H1 (cell line): ENCODE data around the gene CALCOCO2. TPM values are rescaled to one million over a fixed set of nuclear protein-coding genes. Genes with fewer than 3 reads are reported as not detected.

Source experiments
- CTCF ChIA-PET: fragments of 300-600 bp; sonication (Branson Sonifier 250); formaldehyde crosslinking; loops from one replicate; lab custom pipeline; 2021; ENCODE audit not compliant: partially characterized antibody; lab: Charles Lee
- POLR2A ChIA-PET: fragments of 300-600 bp; sonication (Branson Sonifier 250); formaldehyde crosslinking; loops from one replicate; lab custom pipeline; 2021; ENCODE audit warnings: inconsistent platforms; ENCODE audit not compliant: partially characterized antibody; lab: Charles Lee
- DNase-seq, 2 experiments: peaks; one replicate each; pipeline versions ENCODE4 v3.0.0 to v3.0.0-alpha.2; 2010 to 2022; ENCODE audit warnings: low spot score in 2 of 2, low read depth in 1 of 2, mixed read lengths in 1 of 2
- FAIRE-seq: peaks from 2 replicates; lab custom pipeline; 2011; peaks lifted over from hg19 to GRCh38; lab: Jason Lieb, UNC
- H2AFZ ChIP-seq: 2 replicates; pipeline ENCODE4 v1.8.1; 2012; ENCODE audit warnings: low read length, inconsistent platforms
- H2AK5ac ChIP-seq: 2 replicates; pipeline ENCODE4 v1.6.1; 2013; ENCODE audit warnings: low read depth, low read length
- H2BK120ac ChIP-seq: replicated peaks from 2 replicates; pipeline ENCODE3; 2013; ENCODE audit warnings: low read depth, low read length, inconsistent platforms
- H2BK12ac ChIP-seq: 2 replicates; pipeline ENCODE4 v1.6.1; 2013; ENCODE audit warnings: low read depth, low read length
- H2BK15ac ChIP-seq: 2 replicates; pipeline ENCODE4 v1.6.1; 2013; ENCODE audit warnings: low read length
- H2BK20ac ChIP-seq: 2 replicates; pipeline ENCODE4 v1.6.1; 2013; ENCODE audit warnings: low read length
- H2BK5ac ChIP-seq: 2 replicates; pipeline ENCODE4 v1.6.1; 2013; ENCODE audit warnings: low read depth, low read length
- H3K14ac ChIP-seq: 2 replicates; pipeline ENCODE4 v1.6.1; 2013; ENCODE audit warnings: inconsistent platforms; ENCODE audit not compliant: insufficient read length
- H3K18ac ChIP-seq: 2 replicates; pipeline ENCODE4 v1.6.1; 2013; ENCODE audit warnings: low read length; ENCODE audit errors: extremely low read depth
- H3K23ac ChIP-seq: 2 replicates; pipeline ENCODE4 v1.6.1; 2013; ENCODE audit warnings: inconsistent platforms; ENCODE audit not compliant: insufficient read length
- H3K23me2 ChIP-seq: 2 replicates; pipeline ENCODE4 v1.6.1; 2013; ENCODE audit warnings: low read depth, low read length
- H3K27ac ChIP-seq: 2 replicates; pipeline ENCODE4 v1.6.1; 2011; ENCODE audit warnings: low read depth, low read length, inconsistent platforms
- H3K27me3 ChIP-seq, 4 experiments: replicated peaks in 1 of 4; 1 replicate in 1 of 4; 2 replicates in 3 of 4; pipeline versions ENCODE4 v1.6.1 to v1.8.1; 2011 to 2013; ENCODE audit warnings: low read length in 3 of 4, mild to moderate bottlenecking in 3 of 4, inconsistent platforms in 2 of 4, mixed read lengths in 2 of 4, moderate library complexity in 1 of 4; ENCODE audit not compliant: control insufficient read depth in 3 of 4, insufficient read depth in 3 of 4; ENCODE audit errors: extremely low read depth in 1 of 4
- H3K36me3 ChIP-seq, 4 experiments: 2 replicates each; pipeline versions ENCODE4 v1.6.1 to v1.8.1; 2011 to 2013; ENCODE audit warnings: mild to moderate bottlenecking in 4 of 4, low read length in 3 of 4, moderate library complexity in 2 of 4, control low read depth in 1 of 4, inconsistent platforms in 1 of 4; ENCODE audit not compliant: insufficient read depth in 4 of 4, control insufficient read depth in 2 of 4
- H3K4ac ChIP-seq: replicated peaks from 2 replicates; pipeline ENCODE3; 2013; ENCODE audit warnings: low read length, low read depth, mixed read lengths, inconsistent platforms; ENCODE audit not compliant: insufficient read length
- H3K4me1 ChIP-seq, 4 experiments: replicated peaks in 1 of 4; 1 replicate in 1 of 4; 2 replicates in 3 of 4; pipeline versions ENCODE4 v1.6.1 to v1.8.1; 2011 to 2013; ENCODE audit warnings: low read length in 3 of 4, inconsistent platforms in 2 of 4, mixed read lengths in 1 of 4; ENCODE audit not compliant: insufficient read depth in 4 of 4, control insufficient read depth in 3 of 4
- H3K4me2 ChIP-seq, 2 experiments: 2 replicates each; pipeline versions ENCODE4 v1.6.1 to v1.8.1; 2011 to 2013; ENCODE audit warnings: low read depth in 2 of 2, low read length in 2 of 2, control low read depth in 1 of 2, inconsistent platforms in 1 of 2, mild to moderate bottlenecking in 1 of 2; ENCODE audit not compliant: insufficient read depth in 1 of 2
- H3K4me3 ChIP-seq, 4 experiments: fragments of 200-600, 300-600 bp in 1 of 4; sonication (generic), shearing (Covaris generic), sonication (Bioruptor Twin) in 1 of 4; 2 replicates each; pipeline versions ENCODE4 v1.5.1 to v1.8.1; 2011 to 2016; ENCODE audit warnings: low read length in 4 of 4, low read depth in 3 of 4, control low read depth in 2 of 4, inconsistent platforms in 2 of 4, mild to moderate bottlenecking in 2 of 4, mixed read lengths in 1 of 4, moderate library complexity in 1 of 4; ENCODE audit not compliant: insufficient read depth in 2 of 4; ENCODE audit errors: extremely low read depth in 1 of 4
- H3K56ac ChIP-seq: replicated peaks from 2 replicates; pipeline ENCODE3; 2013; ENCODE audit warnings: low read depth, mild to moderate bottlenecking, mixed read lengths, low read length, inconsistent platforms; ENCODE audit not compliant: insufficient read length
- H3K79me1 ChIP-seq: 2 replicates; pipeline ENCODE4 v1.6.1; 2013; ENCODE audit warnings: low read depth, low read length, control low read depth
- H3K79me2 ChIP-seq, 2 experiments: 2 replicates each; pipeline versions ENCODE4 v1.6.1 to v1.8.1; 2012 to 2013; ENCODE audit warnings: low read length in 2 of 2, mild to moderate bottlenecking in 2 of 2, inconsistent platforms in 1 of 2; ENCODE audit not compliant: insufficient read depth in 2 of 2, control insufficient read depth in 1 of 2
- H3K9ac ChIP-seq, 4 experiments: replicated peaks in 1 of 4; 1 replicate in 1 of 4; 2 replicates in 3 of 4; pipeline versions ENCODE4 v1.6.1 to v1.8.1; 2011 to 2013; ENCODE audit warnings: low read depth in 3 of 4, low read length in 3 of 4, control low read depth in 2 of 4, mild to moderate bottlenecking in 2 of 4, moderate library complexity in 2 of 4, inconsistent platforms in 1 of 4; ENCODE audit errors: extremely low read depth in 1 of 4
- H3K9me3 ChIP-seq, 2 experiments: 2 replicates each; pipeline versions ENCODE4 v1.6.1 to v1.8.1; 2012 to 2013; ENCODE audit warnings: mild to moderate bottlenecking in 2 of 2, moderate library complexity in 2 of 2, control low read depth in 1 of 2, inconsistent platforms in 1 of 2, low read depth in 1 of 2, low read length in 1 of 2, mixed read lengths in 1 of 2; ENCODE audit not compliant: insufficient read depth in 2 of 2
- H4K20me1 ChIP-seq, 2 experiments: replicated peaks in 1 of 2; 2 replicates each; pipeline versions ENCODE3 to v1.8.1; 2011 to 2013; ENCODE audit warnings: inconsistent platforms in 2 of 2, low read length in 2 of 2, mild to moderate bottlenecking in 1 of 2; ENCODE audit not compliant: insufficient read depth in 2 of 2, control insufficient read depth in 1 of 2
- H4K5ac ChIP-seq: 2 replicates; pipeline ENCODE4 v1.6.1; 2013; ENCODE audit warnings: low read length, low read depth, mixed read lengths, inconsistent platforms; ENCODE audit not compliant: insufficient read length
- H4K8ac ChIP-seq: 2 replicates; pipeline ENCODE4 v1.8.0; 2013; ENCODE audit warnings: mild to moderate bottlenecking, moderate library complexity, low read length, inconsistent platforms; ENCODE audit not compliant: insufficient read depth; ENCODE audit errors: extremely low read depth
- H4K91ac ChIP-seq: replicated peaks from 2 replicates; pipeline ENCODE3; 2013; ENCODE audit warnings: low read length, mixed read lengths, inconsistent platforms; ENCODE audit not compliant: insufficient read length
- ATF2 ChIP-seq: IDR thresholded peaks from 2 replicates; pipeline ENCODE4 v1.6.1; 2012; ENCODE audit warnings: low read length, inconsistent platforms
- FOSL1 ChIP-seq: IDR thresholded peaks from 2 replicates; pipeline ENCODE4 v1.6.1; 2011; ENCODE audit warnings: mild to moderate bottlenecking, low read depth, low read length, moderate library complexity; ENCODE audit not compliant: insufficient read depth
- KDM4A ChIP-seq: IDR thresholded peaks from one replicate; pipeline ENCODE4 v1.7.1; 2012; ENCODE audit warnings: low read depth, mild to moderate bottlenecking, moderate library complexity, low read length, inconsistent platforms; ENCODE audit not compliant: severe bottlenecking
- POU5F1 ChIP-seq: IDR thresholded peaks from 2 replicates; pipeline ENCODE4 v1.6.1; 2011; ENCODE audit warnings: low read depth, mild to moderate bottlenecking, low read length, moderate library complexity
- RXRA ChIP-seq: IDR thresholded peaks from 2 replicates; pipeline ENCODE4 v1.6.1; 2011; ENCODE audit warnings: low read depth, mild to moderate bottlenecking, low read length, moderate library complexity; ENCODE audit not compliant: insufficient read depth
- SIN3A ChIP-seq, 2 experiments: IDR thresholded peaks in 1 of 2; conservative IDR thresholded peaks in 1 of 2; 2 replicates each; pipeline ENCODE4 v1.6.1; 2011 to 2012; ENCODE audit warnings: low read length in 2 of 2, improper control_type of control experiment in 1 of 2, low read depth in 1 of 2, mild to moderate bottlenecking in 1 of 2
- TAF1 ChIP-seq: IDR thresholded peaks from 2 replicates; pipeline ENCODE4 v1.6.1; 2011; ENCODE audit warnings: mild to moderate bottlenecking, low read depth, low read length
- TBP ChIP-seq: IDR thresholded peaks from 2 replicates; pipeline ENCODE4 v1.6.1; 2011; ENCODE audit warnings: low read depth, low read length, improper control_type of control experiment
- WGBS, 2 experiments: shearing (Covaris generic) in 1 of 2; methylation state at CpG; one replicate each; pipeline versions ENCODE4 v1.1.6 to v1.1.7; 2013 to 2015; ENCODE audit warnings: low lambda C conversion rate in 2 of 2, mixed read lengths in 2 of 2, inconsistent platforms in 1 of 2, low coverage in 1 of 2, missing lambda C conversion rate in 1 of 2; ENCODE audit not compliant: insufficient replicate concordance in 2 of 2, insufficient coverage in 1 of 2, insufficient read length in 1 of 2; ENCODE audit errors: extremely low coverage in 1 of 2, missing lambda C conversion rate in 1 of 2; 5-methylcytosine and 5-hydroxymethylcytosine counted together
- polyA plus RNA-seq, 7 experiments: library from polyadenylated mRNA; depleted of rRNA in 3 of 7; stranded (reverse) in 5 of 7; unstranded in 2 of 7; fragments of >200 nt in 5 of 7; fragments of 200-250 nt in 2 of 7; gene quantifications; 1 replicate in 5 of 7; 2 replicates in 1 of 7; 4 replicates in 1 of 7; pipeline versions ENCODE4 v1.2.1 to v1.2.3, GENCODE V29; 2011 to 2013; ENCODE audit warnings: missing spikeins in 2 of 7, mixed read lengths in 2 of 7
- total RNA-seq: library from RNA; stranded (reverse); fragmentation: NEBNext Ultra II Directional; extraction: Animal tissue kit (Norgen Biotek cat#: 25700); gene quantifications from 2 replicates; pipeline ENCODE4 v1.2.1, GENCODE V29; 2021
- TF ChIP-seq, protein P1 (sequence below): IDR thresholded peaks from 2 replicates; pipeline ENCODE4 v1.6.1; 2011; ENCODE audit warnings: low read depth, mild to moderate bottlenecking, low read length; ENCODE audit not compliant: insufficient read depth
- TF ChIP-seq, protein P2 (sequence below): IDR thresholded peaks from 2 replicates; pipeline ENCODE4 v1.6.1; 2012; ENCODE audit warnings: inconsistent platforms

CALCOCO2 gene
- total and polyA plus RNA-seq, 2 of the 8 experiments (the other 6 are each of a cell fraction or from before 2014, with no cell fraction given), result 12.1 to 31.8 TPM

- H2BK20ac ChIP-seq, result no peak overlapping the region
- H4K8ac ChIP-seq, result no peak overlapping the region
- no peaks in the 10 kb centered on the region; a peak in 1 of 8 replicates for H3K36me3 ChIP-seq
- no peak overlapping the region for H4K5ac ChIP-seq
- peaks cover 3 to 4% of the 10 kb centered on the region in 2 experiments; a peak in 3 of 4 replicates for H3K79me2 ChIP-seq
- no peaks in the 10 kb centered on the region for H3K27me3 ChIP-seq
- no peaks in the 10 kb centered on the region for H3K79me1 ChIP-seq
- H3K56ac ChIP-seq, result no peak overlapping the region
- no peak overlapping the region for H3K14ac ChIP-seq
- no peak overlapping the region for H2AK5ac ChIP-seq
- no peak overlapping the region for H2BK120ac ChIP-seq
- peaks cover 2 to 3% of the 10 kb centered on the region in 2 experiments for H4K20me1 ChIP-seq
- FAIRE-seq (no peak), DNase-seq (no peak)
- no peak overlapping the region for H3K9ac ChIP-seq
- ChIA-PET POLR2A (interaction anchor here (0.6 to 8.2 kb wide), 3 partner anchors 11 to 497 kb away, joined by 3 to 93 read pairs (median 4); partner anchors contain the start of gene ATP5MC1), CTCF (interaction anchor here (0.6 to 1.7 kb wide), 3 partner anchors 15 to 531 kb away, joined by 3 to 8 read pairs (median 4); no protein-coding TSS in a partner anchor)
- H2AFZ ChIP-seq, result no peak overlapping the region
- H3K23me2 ChIP-seq, result peaks cover 8% of the 10 kb centered on the region
- H2BK15ac ChIP-seq, result no peak overlapping the region
- H3K4ac ChIP-seq, result no peak overlapping the region
- no peak overlapping the region for H2BK5ac ChIP-seq
- no peak overlapping the region for H3K23ac ChIP-seq
- no peak overlapping the region for H3K4me2 ChIP-seq
- no peak overlapping the region for H2BK12ac ChIP-seq
- H3K27ac ChIP-seq, result no peak overlapping the region
- H3K4me3 ChIP-seq, result no peak overlapping the region
- peaks cover 0 to under 1% (median under 1%) of the 10 kb centered on the region in 4 experiments; a peak in 3 of 7 replicates for H3K4me1 ChIP-seq
- no peaks in the 10 kb centered on the region for H3K9me3 ChIP-seq
- no peak overlapping the region for H3K18ac ChIP-seq
- WGBS, 2 experiments, result 87% methylated on average over 7 of the region's 7 CpGs; no CpG with 5 or more reads in 1 of the 2 experiments
- no peak overlapping the region for H4K91ac ChIP-seq
- TF ChIP-seq ATF2 (no peak), POU5F1 (no peak), TAF1 (no peak), KDM4A (no peak), FOSL1 (no peak), RXRA (no peak), SIN3A (conservative IDR thresholded peaks at IDR 0.05 in 1 of 2, IDR thresholded peaks at IDR 0.05 in 1 of 2; ENCODE audit: low read depth in 1 of 2, low read length in 2 of 2) (no peak), TBP (no peak)
- TF ChIP-seq, protein P1, sequence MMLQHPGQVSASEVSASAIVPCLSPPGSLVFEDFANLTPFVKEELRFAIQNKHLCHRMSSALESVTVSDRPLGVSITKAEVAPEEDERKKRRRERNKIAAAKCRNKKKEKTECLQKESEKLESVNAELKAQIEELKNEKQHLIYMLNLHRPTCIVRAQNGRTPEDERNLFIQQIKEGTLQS, result no peak
- TF ChIP-seq, protein P2, sequence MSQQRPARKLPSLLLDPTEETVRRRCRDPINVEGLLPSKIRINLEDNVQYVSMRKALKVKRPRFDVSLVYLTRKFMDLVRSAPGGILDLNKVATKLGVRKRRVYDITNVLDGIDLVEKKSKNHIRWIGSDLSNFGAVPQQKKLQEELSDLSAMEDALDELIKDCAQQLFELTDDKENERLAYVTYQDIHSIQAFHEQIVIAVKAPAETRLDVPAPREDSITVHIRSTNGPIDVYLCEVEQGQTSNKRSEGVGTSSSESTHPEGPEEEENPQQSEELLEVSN, result no peak
Observed at GRCh38 chr17:48904428-48904827, 73.6 kb downstream of the CALCOCO2 start.
